Measurements from ENCODE around the gene PTPRN2.

The PTPRN2 gene

GRCh38 chr7:157658851-157659412 is 928.7 kb downstream of the PTPRN2 start:
- no peak for DNase-seq

DNA sequence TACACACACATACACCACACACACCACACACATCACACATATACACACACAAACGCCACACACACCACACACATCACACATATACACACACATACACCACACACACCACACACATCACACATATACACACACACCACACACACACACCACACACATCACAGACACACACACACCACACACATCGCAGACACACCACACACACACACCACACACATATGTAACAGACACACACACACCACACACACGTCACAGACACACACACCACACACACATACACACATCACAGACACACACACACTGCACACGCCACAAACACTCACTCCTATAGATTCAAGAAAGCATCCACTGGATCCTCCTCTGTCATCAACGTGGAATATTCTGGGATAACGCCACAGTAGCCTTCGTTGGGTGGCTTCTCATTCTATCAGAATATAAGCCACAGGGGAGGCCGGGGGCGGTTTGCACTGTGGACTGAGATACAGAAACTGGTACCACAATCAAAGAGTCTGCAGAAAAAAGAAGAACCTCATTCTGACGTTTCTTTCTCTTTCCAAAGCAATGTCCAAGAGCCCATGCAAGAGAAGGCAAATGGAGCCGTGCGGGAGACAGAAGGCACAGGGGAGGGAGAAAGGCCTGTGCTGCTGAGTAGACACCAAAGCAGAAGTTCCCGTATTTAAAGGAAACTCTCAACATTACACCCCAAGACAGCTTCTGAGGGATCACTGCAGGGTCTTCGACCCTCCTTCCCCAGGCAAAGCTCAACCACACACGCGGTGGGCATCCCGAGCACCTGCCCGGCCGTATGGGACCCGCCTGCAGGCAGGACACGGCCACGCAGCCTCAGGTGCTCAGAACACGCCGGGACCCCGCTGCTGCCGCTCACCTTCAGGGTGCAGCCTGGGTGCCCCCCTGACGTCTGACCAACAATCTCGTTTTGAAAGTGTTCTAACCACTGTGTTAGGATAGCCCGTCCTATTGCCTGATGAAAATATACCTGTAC is 929.6 kb downstream of the PTPRN2 start:
- no peak for DNase-seq

DNA sequence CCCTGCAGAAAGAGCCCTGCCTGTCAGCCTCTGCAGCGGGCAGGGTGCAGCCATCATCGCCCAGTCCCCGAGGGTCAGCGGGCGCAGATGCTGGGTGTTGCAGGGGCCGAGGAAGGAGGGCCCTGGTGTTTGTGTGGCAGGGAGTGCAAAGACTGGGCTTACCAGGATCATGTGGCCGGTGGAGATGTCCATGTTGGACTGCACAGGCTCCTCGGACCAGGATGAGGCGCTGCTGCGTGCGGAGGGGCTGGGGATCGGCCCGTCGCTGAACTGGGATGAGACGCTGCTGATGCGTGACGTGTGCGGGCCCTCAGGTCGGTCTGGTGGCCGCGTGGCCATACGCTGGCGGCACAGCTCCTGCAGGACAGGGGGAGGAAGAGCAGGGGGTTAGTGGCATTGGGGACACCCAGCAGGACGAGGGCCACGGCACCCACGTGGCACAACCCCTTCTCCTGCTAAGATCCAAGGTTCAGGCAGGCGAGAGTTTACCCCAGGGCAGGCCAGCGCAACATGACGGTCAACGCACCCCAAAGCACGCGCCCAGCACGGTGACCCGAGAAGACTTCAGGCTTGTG is 931.3 kb downstream of the PTPRN2 start:
- no peak for DNase-seq

GRCh38 chr7:157654350-157654749 is 933.3 kb downstream of the PTPRN2 start:
- DNase-seq: no peak

- no peak for DNase-seq
Observed at GRCh38 chr7:157653827-157654207, 933.8 kb downstream of the PTPRN2 start.

- DNase-seq: no peak
Observed at GRCh38 chr7:157652954-157653826, 934.4 kb downstream of the PTPRN2 start.

- DNase-seq: no peak
Observed at GRCh38 chr7:157652161-157652953, 935.3 kb downstream of the PTPRN2 start.

DNA sequence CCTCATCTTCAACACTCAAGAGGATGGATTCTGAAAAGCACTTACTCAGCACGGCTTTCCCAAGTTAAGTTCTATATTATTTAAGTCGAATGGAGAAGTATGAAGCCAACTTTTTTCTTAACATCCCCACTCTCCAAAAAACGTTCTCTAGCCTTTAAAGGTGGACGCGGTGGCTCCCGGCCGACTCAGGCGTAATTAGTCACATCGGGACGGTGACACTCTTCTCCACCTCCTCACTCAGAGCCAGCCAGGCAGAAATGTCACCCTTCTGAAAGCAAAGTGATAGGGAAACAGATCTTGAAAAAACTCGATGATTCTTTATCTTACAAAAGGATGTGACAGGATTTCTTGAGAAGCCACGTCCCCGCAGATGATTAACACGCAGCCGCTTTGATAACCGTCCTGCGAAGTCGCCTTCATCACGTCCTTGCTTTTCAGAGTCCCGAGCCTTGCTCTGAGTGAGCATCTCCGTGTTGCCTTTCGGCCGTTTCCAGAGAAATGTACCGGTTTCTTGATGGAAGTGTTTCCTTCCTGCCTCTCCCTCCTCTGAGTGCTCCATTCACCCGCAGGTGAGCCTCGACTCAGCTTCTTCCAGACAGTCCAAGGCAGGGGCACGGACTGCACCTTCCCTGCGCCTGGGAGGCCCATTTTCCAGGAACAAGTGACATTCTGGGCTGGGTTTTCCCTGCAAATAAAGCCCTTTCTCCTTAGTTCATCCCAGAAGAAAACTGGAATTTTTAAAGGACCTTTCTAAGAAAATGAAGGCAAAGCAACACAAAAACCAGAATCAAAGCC is 936.1 kb downstream of the PTPRN2 start:
- DNase-seq: no peak

DNA sequence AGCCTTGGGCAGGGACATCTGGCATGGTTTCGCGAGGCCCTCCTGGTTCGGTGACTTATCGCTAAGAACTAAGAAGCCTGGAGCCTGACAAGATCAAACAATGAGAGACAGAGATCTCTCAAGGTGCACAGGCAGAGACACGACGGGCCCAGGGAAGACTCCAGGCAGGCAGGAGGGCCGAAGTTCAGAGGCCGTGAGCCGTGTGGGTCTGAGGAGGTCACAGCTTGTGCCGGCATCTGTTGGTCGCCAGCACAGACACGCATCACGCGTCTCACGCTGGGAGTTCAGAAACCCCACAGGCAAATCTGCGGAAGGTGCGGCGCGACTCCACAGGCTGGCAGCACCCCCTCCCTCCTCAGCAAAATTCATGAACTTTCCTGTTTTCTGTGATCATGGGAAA is 936.8 kb downstream of the PTPRN2 start:
- DNase-seq: no peak

- no peak for DNase-seq
Observed at GRCh38 chr7:157650131-157650631, 937.4 kb downstream of the PTPRN2 start.

GRCh38 chr7:157646551-157646950 is 941.1 kb downstream of the PTPRN2 start:
- no peak for DNase-seq

- DNase-seq: no peak
Observed at GRCh38 chr7:157645539-157645938, 942.1 kb downstream of the PTPRN2 start.

GRCh38 chr7:157644946-157645345 is 942.7 kb downstream of the PTPRN2 start:
- no peak for DNase-seq

DNA sequence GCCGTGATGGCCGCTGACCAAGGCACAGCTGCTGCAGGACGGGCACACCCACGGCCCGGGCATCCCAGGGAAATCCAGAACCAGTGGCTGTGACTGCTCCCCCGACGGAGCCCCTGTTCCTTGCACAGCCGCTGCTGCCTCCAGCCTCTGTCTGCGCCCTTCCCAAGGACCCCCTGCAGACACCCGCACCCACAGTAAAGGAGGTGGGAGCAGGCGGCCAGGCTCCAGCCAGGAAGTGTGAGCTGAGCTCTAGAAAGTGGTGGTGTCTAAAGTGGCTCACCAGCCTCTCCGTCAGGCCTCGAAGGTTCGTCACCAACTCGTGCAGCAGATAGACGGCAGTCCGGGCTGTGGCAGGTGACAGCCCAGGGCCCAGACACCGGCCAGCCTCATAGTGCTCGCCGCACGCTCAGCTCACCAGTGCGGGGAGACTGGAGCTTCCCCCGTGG is 944.1 kb downstream of the PTPRN2 start:
- DNase-seq: no peak

- no peak for DNase-seq
Observed at GRCh38 chr7:157641866-157642265, 945.8 kb downstream of the PTPRN2 start.

- DNase-seq: no peak
Observed at GRCh38 chr7:157640144-157640543, 947.5 kb downstream of the PTPRN2 start.

GRCh38 chr7:157638563-157638962 is 949.1 kb downstream of the PTPRN2 start:
- no peak for DNase-seq

DNA sequence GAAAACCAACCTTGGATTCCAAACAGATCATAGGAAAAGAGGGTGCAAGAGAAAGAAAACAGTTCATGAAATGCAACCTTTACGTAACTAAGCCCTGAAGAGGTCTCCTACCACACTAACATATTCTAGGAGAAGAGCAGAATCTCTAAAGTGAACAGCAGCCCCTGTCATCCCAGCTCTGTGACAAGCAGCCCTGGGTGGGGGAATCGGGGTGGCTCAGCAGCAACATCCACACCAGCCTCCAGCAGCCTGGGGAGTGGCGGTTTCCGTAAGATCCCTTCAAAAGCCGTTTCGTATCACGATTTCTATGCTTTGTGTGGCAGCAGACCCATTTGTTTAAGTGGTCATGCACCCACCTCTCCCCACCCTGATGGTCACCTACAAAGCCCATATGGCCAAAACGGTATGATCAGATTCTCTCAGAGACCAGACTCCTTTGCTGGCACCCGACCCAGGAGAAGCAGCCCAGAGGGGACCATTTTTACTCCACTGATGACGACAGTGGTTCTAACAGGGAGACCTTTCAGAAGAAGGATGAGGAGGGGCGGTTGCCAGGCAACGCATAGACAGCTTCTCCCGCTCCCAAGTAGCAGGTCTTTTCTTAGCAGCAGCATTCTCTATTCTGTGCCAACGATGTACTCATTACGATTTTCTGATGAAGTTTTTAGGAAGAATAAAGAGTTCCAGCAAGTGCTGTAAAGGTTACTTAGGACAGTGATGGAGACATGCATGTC is 950.2 kb downstream of the PTPRN2 start:
- no peak for DNase-seq

GRCh38 chr7:157635669-157636068 is 952.0 kb downstream of the PTPRN2 start:
- DNase-seq: no peak

DNA sequence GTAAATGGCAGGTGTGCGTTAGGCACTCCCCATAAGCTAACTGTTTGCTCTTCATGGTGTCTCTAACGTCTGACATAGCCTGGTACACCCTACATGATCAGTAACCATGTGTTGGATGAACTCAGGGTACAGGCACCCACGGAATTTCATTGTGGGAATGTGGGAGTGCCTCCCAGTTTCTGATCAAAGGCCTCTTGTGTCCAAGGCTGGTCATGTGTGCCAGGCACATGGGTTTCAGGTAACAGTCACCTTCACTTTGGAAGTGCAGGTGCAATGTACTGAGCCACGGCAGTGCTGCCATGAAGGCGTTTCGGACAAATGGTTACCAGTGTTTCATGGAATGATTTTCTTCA is 952.5 kb downstream of the PTPRN2 start:
- DNase-seq: no peak
